Loucy (cell line): ENCODE data around the gene ZFP36.

Experiments used
- H2AFZ ChIP-seq: fragments of 200-600 bp; sonication (generic); 2 replicates; pipeline ENCODE4 v1.6.0; 2016; ENCODE audit warnings: antibody characterized with exemption, mild to moderate bottlenecking, low read length, moderate library complexity
- H3F3A ChIP-seq: fragments of 200-600 bp; 2 replicates; pipeline ENCODE4 v1.6.0; 2016; ENCODE audit warnings: antibody characterized with exemption, low read depth, mild to moderate bottlenecking
- H3K27me3 ChIP-seq: fragments of 200-600 bp; sonication (generic); 2 replicates; pipeline ENCODE4 v1.6.1; 2014; ENCODE audit warnings: low read length, mild to moderate bottlenecking; ENCODE audit not compliant: insufficient read depth, poor library complexity, severe bottlenecking
- H3K36me3 ChIP-seq: fragments of 200-600 bp; sonication (generic); 2 replicates; pipeline ENCODE4 v1.6.1; 2016; ENCODE audit warnings: low read length; ENCODE audit not compliant: insufficient read depth
- H3K4me1 ChIP-seq: fragments of 200-600 bp; sonication (generic); 2 replicates; pipeline ENCODE4 v1.5.1; 2014; ENCODE audit warnings: low read length, mild to moderate bottlenecking; ENCODE audit not compliant: insufficient read depth, poor library complexity, severe bottlenecking
- H3K4me2 ChIP-seq: fragments of 200-600 bp; sonication (generic); 2 replicates; pipeline ENCODE4 v1.6.0; 2014; ENCODE audit warnings: antibody characterized with exemption, low read length, low read depth, mild to moderate bottlenecking; ENCODE audit not compliant: poor library complexity, severe bottlenecking
- H3K4me3 ChIP-seq: fragments of 200-600 bp; sonication (generic); 2 replicates; pipeline ENCODE4 v1.5.1; 2014; ENCODE audit warnings: low read length, mild to moderate bottlenecking, mixed read lengths; ENCODE audit not compliant: poor library complexity, severe bottlenecking
- H3K79me2 ChIP-seq: fragments of 200-600 bp; sonication (generic); 2 replicates; pipeline ENCODE4 v1.6.1; 2014; ENCODE audit warnings: low read length; ENCODE audit not compliant: insufficient read depth
- H3K9ac ChIP-seq: fragments of 200-600 bp; sonication (generic); 2 replicates; pipeline ENCODE4 v1.6.0; 2014; ENCODE audit warnings: mild to moderate bottlenecking, low read depth, low read length, moderate library complexity; ENCODE audit not compliant: poor library complexity, severe bottlenecking
- H3K9me2 ChIP-seq: fragments of 200-600 bp; sonication (generic); replicated peaks from 2 replicates; pipeline ENCODE4 v1.6.1; 2016; ENCODE audit warnings: low read depth, low read length, mixed read lengths
- H3K9me3 ChIP-seq: fragments of 200-600 bp; sonication (generic); 2 replicates; pipeline ENCODE4 v1.6.1; 2014; ENCODE audit warnings: mild to moderate bottlenecking, antibody characterized with exemption, low read length, low read depth; ENCODE audit not compliant: insufficient read depth
- H4K20me1 ChIP-seq: fragments of 200-600 bp; sonication (generic); 2 replicates; pipeline ENCODE4 v1.6.0; 2014; ENCODE audit warnings: antibody characterized with exemption, low read length, mild to moderate bottlenecking; ENCODE audit not compliant: insufficient read depth, poor library complexity, severe bottlenecking
- EZH2phosphoT487 ChIP-seq: fragments of 200-600 bp; IDR thresholded peaks from 2 replicates; pipeline ENCODE4 v1.6.1; 2018; ENCODE audit warnings: antibody characterized with exemption, mild to moderate bottlenecking, moderate library complexity, borderline replicate concordance
- TF ChIP-seq, protein P1 (sequence below): fragments of 200-600 bp; sonication (generic); conservative IDR thresholded peaks from 2 replicates; pipeline ENCODE4 v1.5.1; 2014; ENCODE audit warnings: mild to moderate bottlenecking, antibody characterized with exemption, low read length

The ZFP36 gene

GRCh38 chr19:39401070-39401548 is 5.5 kb upstream of the ZFP36 start:
- Histone ChIP-seq H3K9me2 (no peaks in the 10 kb centered on the region), H3F3A (peaks cover 4% of the 10 kb centered on the region), H2AFZ (no peak overlapping the region), H4K20me1 (no peaks in the 10 kb centered on the region), H3K4me3 (no peak overlapping the region), H3K79me2 (no peaks in the 10 kb centered on the region), H3K36me3 (no peaks in the 10 kb centered on the region), H3K4me1 (peaks cover 44% of the 10 kb centered on the region), H3K9me3 (no peaks in the 10 kb centered on the region), H3K9ac (peak overlapping the region; percentile 79), H3K27me3 (no peaks in the 10 kb centered on the region), H3K4me2 (peak overlapping the region; percentile 75)
- TF ChIP-seq, protein P1, sequence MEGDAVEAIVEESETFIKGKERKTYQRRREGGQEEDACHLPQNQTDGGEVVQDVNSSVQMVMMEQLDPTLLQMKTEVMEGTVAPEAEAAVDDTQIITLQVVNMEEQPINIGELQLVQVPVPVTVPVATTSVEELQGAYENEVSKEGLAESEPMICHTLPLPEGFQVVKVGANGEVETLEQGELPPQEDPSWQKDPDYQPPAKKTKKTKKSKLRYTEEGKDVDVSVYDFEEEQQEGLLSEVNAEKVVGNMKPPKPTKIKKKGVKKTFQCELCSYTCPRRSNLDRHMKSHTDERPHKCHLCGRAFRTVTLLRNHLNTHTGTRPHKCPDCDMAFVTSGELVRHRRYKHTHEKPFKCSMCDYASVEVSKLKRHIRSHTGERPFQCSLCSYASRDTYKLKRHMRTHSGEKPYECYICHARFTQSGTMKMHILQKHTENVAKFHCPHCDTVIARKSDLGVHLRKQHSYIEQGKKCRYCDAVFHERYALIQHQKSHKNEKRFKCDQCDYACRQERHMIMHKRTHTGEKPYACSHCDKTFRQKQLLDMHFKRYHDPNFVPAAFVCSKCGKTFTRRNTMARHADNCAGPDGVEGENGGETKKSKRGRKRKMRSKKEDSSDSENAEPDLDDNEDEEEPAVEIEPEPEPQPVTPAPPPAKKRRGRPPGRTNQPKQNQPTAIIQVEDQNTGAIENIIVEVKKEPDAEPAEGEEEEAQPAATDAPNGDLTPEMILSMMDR: no peak
- no peak for TF ChIP-seq EZH2phosphoT487

DNA sequence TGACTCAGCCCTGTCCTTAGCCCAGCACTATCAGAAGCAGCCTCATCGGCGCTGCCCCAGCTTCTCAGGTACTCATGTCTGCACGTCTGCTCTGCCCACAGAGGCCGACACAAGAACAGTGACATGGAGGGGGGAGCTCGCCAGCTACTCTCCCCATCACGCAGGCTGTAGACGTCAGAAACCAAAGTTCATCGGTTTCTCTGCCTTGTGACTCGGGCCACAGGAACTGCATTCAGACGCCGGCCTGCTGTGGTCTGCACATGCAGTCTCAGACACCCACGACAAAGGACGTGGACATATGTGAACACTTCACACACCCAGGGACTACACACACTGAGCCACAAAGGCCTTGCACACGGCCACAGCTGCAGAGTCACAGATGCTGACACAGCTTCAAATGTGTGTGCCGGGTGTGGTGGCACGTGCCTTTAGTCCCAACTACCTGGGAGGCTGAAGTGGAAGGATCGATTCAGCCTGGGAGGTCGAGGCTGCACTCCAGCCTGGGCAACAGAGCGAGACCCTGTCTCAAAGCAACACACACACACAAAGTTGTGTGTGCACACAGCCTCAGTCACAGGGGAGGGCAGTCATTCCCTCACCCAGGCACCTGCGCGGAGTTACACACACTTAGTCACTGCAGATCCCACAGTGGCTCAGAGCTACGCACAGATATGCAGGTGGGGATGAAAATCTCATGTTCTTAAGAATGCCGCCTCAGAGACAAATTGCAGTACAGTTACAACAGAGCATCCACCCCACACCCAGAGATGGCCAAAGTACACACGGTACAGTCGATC is 4.9 kb upstream of the ZFP36 start:
- Histone ChIP-seq H3K9ac (peak overlapping the region; percentile 79), H3K4me1 (peaks cover 46% of the 10 kb centered on the region), H3K27me3 (no peaks in the 10 kb centered on the region), H3F3A (peaks cover 4% of the 10 kb centered on the region), H4K20me1 (no peaks in the 10 kb centered on the region), H3K9me3 (no peaks in the 10 kb centered on the region), H3K36me3 (no peaks in the 10 kb centered on the region), H3K4me3 (peak overlapping the region; percentile 66), H3K4me2 (peak overlapping the region; percentile 75), H3K79me2 (no peaks in the 10 kb centered on the region), H2AFZ (peak overlapping the region; percentile 67; the same call in 1 of the 2 replicates), H3K9me2 (no peaks in the 10 kb centered on the region)
- TF ChIP-seq, protein P1: no peak
- TF ChIP-seq EZH2phosphoT487: no peak

DNA sequence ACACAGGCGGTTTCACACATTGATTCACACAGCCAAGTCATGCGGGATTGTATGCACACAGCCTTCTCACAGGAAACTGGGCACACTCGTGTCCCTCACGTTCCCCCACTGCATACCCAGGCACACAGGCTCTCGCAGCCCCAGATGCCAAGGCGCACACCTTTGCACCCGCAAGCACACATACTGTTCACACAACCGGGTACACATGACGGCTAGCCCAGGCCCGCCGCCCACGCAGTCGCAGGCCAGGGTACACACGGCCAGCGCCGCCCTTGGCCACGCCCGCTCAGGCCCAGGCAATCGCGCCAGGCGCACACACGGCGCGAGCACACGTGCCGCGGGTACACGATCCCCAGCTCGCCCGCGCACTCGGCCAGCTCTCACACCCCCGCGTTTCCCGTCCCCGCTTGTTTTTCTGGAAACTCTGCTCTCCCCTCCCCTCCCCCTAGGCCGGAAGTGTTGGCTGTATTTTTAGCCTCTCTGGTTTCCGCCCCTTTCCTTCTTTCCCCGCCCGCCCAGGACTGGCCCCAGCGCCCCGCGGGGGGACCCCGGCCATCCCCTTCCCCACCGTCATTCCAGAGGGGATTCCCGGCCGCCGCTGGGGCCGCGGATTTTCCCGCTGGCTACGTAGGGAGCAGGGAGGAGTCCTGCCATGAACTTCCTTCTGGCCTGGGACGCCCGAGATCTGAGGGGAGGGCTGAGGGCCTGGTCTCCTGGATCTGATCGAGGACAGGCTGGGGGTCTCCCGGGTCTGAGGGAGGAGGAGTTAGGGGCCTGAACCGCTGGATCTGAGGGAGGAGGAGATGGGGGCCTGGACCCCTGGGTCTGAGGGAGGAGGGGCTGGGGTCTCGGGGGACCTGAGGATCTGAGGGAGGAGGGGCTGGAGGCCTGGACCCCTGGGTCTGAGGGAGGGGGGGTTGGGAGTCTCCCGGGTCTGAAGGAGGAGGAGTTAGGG is 4.0 kb upstream of the ZFP36 start:
- H3K9me2 ChIP-seq: no peaks in the 10 kb centered on the region
- H3K4me1 ChIP-seq: peaks cover 46% of the 10 kb centered on the region
- TF ChIP-seq, protein P1: no peak
- no peak for TF ChIP-seq EZH2phosphoT487
- H3K27me3 ChIP-seq: no peaks in the 10 kb centered on the region
- H3K36me3 ChIP-seq: no peaks in the 10 kb centered on the region
- peaks cover 3% of the 10 kb centered on the region for H3F3A ChIP-seq
- no peaks in the 10 kb centered on the region for H3K9me3 ChIP-seq
- H2AFZ ChIP-seq: peak overlapping the region; percentile 67
- peak overlapping the region; percentile 66 for H3K4me3 ChIP-seq
- peaks cover 9% of the 10 kb centered on the region for H4K20me1 ChIP-seq
- peak overlapping the region; percentile 79 for H3K9ac ChIP-seq
- H3K4me2 ChIP-seq: peak overlapping the region; percentile 75
- peaks cover 7% of the 10 kb centered on the region for H3K79me2 ChIP-seq
